Kidney (tissue), 14 donors: Measurements from ENCODE around the gene RNF41. TPM values are rescaled to one million over a fixed set of nuclear protein-coding genes. Genes with fewer than 3 reads are reported as not detected.

Experiments used
- DNase-seq, 5 donors: peaks; one replicate each; pipeline ENCODE4 v3.0.0-alpha.2; 2013 to 2020
- FAIRE-seq: peaks from 2 replicates; lab custom pipeline; 2012; peaks lifted over from hg19 to GRCh38; lab: Jason Lieb, UNC
- H3K27ac ChIP-seq, 2 donors: one replicate each; pipeline ENCODE4 v1.7.0; 2013; ENCODE audit warnings: low read depth in 2 of 2, low read length in 2 of 2, inconsistent platforms in 1 of 2
- H3K27me3 ChIP-seq: one replicate; pipeline ENCODE4 v1.7.1; 2013; ENCODE audit warnings: low read length, inconsistent platforms; ENCODE audit not compliant: control insufficient read depth, insufficient read depth
- H3K36me3 ChIP-seq, 3 donors: one replicate each; pipeline versions ENCODE4 v1.7.0 to v1.7.1; 2013; ENCODE audit warnings: low read length in 3 of 3, control low read depth in 1 of 3, inconsistent platforms in 1 of 3; ENCODE audit not compliant: insufficient read depth in 3 of 3, control insufficient read depth in 2 of 3
- H3K4me1 ChIP-seq, 3 donors: one replicate each; pipeline versions ENCODE4 v1.7.0 to v1.7.1; 2013; ENCODE audit warnings: low read length in 3 of 3, inconsistent platforms in 1 of 3, low read depth in 1 of 3; ENCODE audit not compliant: control insufficient read depth in 2 of 3, insufficient read depth in 2 of 3
- H3K4me3 ChIP-seq, 3 donors: one replicate each; pipeline versions ENCODE4 v1.7.0 to v1.8.1; 2013; ENCODE audit warnings: low read length in 3 of 3, control low read depth in 1 of 3, inconsistent platforms in 1 of 3
- H3K9ac ChIP-seq, 3 donors: one replicate each; pipeline versions ENCODE4 v1.7.0 to v1.7.1; 2013; ENCODE audit warnings: low read length in 3 of 3, control low read depth in 1 of 3, inconsistent platforms in 1 of 3
- H3K9me3 ChIP-seq, 3 donors: one replicate each; pipeline versions ENCODE4 v1.7.0 to v1.7.1; 2013; ENCODE audit warnings: low read length in 3 of 3, control low read depth in 1 of 3, inconsistent platforms in 1 of 3; ENCODE audit not compliant: control insufficient read depth in 2 of 3, insufficient read depth in 1 of 3
- CTCF ChIP-seq: IDR thresholded peaks from 3 replicates; pipeline ENCODE4 v1.5.1; 2012; ENCODE audit warnings: mild to moderate bottlenecking, moderate library complexity, borderline replicate concordance; ENCODE audit not compliant: insufficient read depth; ENCODE audit errors: extremely low read depth
- intact Hi-C: fragments of 100-400 bp; cut with DNase I; formaldehyde crosslinking; loops from one replicate; pipeline ENCODE4 v1.11.1; 2022
- polyA plus RNA-seq: library from polyadenylated mRNA; stranded (reverse); fragments of 350-450 nt; fragmentation: Illumina TruSeq; extraction: RNeasy Lipid Tissue Mini Kit (QIAGEN cat#74804); gene quantifications from one replicate; pipeline ENCODE4 v1.2.3, GENCODE V29; 2014; ENCODE audit warnings: low read depth, low replicate concordance; ENCODE audit not compliant: insufficient read depth
- total RNA-seq: library from RNA; stranded (reverse); fragmentation: NEBNext Ultra II Directional; extraction: Animal tissue kit (Norgen Biotek cat#: 25700); gene quantifications from one replicate; pipeline ENCODE4 v1.2.1, GENCODE V29; 2021
- donor health status: control.
- donor health status: control.
- donor health status: control.
- donor health status: control.
- donor health status: control.
- donor health status: DM: yes; HTN: yes; CAD: no.
- donor health status: Normal renal cell carcinoma (clear cell type).

RNF41 gene
- total and polyA plus RNA-seq, 2 donors from 2014 or later: 17.6 to 45.5 TPM

- Histone ChIP-seq H3K9me3 (no peaks in the 10 kb centered on the region), H3K27ac (no peak overlapping the region), H3K4me1 (no peaks in the 10 kb centered on the region), H3K27me3 (no peaks in the 10 kb centered on the region), H3K36me3 (peaks cover 5 to 42% (median 30%) of the 10 kb centered on the region in 3 donors), H3K4me3 (no peak overlapping the region), H3K9ac (no peak overlapping the region)
- no peak for TF ChIP-seq CTCF
- DNase-seq: no peak
- intact Hi-C loops: no loop called here
- no peak for FAIRE-seq
Observed at GRCh38 chr12:56242986-56243385, 21.3 kb upstream of the RNF41 start.

- Histone ChIP-seq H3K4me3 (no peak overlapping the region), H3K27me3 (no peaks in the 10 kb centered on the region), H3K9me3 (no peaks in the 10 kb centered on the region), H3K36me3 (peaks cover 5 to 35% (median 22%) of the 10 kb centered on the region in 3 donors), H3K9ac (no peak overlapping the region), H3K4me1 (no peaks in the 10 kb centered on the region), H3K27ac (no peak overlapping the region)
- intact Hi-C loops: no loop called here
- DNase-seq (no peak), FAIRE-seq (no peak)
- TF ChIP-seq CTCF: no peak
Observed at GRCh38 chr12:56241424-56242303, 19.9 kb upstream of the RNF41 start.

GRCh38 chr12:56237552-56237951 is 15.8 kb upstream of the RNF41 start:
- peaks cover 0 to 9% (median 5%) of the 10 kb centered on the region in 3 donors for H3K36me3 ChIP-seq
- H3K4me3 ChIP-seq: no peak overlapping the region
- H3K4me1 ChIP-seq: no peaks in the 10 kb centered on the region
- intact Hi-C loops: no loop called here
- DNase-seq (peak in 2 of 5 donors; percentile 27 to 33), FAIRE-seq (no peak)
- H3K27ac ChIP-seq: no peak overlapping the region
- H3K9me3 ChIP-seq: no peaks in the 10 kb centered on the region
- no peak overlapping the region for H3K9ac ChIP-seq
- no peak for TF ChIP-seq CTCF
- H3K27me3 ChIP-seq: no peaks in the 10 kb centered on the region
